ENCODE results near the gene GPR15LG.

Gene GPR15LG

DNA sequence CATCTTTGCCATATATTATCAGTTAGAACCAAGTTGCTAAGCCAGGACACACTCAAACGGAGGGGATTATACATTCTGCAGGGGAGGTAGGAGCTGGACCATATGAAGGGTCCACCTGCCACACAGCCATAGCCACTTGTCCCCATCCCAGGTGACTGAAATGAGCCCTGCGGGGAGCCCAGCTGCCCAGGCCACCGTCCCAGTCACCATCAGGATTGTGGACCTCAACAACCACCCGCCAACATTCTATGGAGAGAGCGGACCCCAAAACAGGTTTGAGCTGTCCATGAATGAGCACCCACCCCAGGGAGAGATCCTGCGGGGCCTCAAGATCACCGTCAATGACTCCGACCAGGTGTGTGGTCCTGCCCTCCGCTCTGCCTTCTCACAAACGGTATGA, 34.4 kb downstream of the GPR15LG start:
- Histone ChIP-seq H3K4me3 (ENCODE audit: low read depth, low read length) (no peak overlapping the region), H4K8ac (ENCODE audit: low read depth, low read length) (no peak overlapping the region), H3K4me1 (ENCODE audit: control insufficient read depth in 1 of 2, insufficient read depth in 2 of 2, low read length in 2 of 2) (no peaks in the 10 kb centered on the region), H3K23ac (ENCODE audit: low read length) (no peak overlapping the region), H2BK5ac (ENCODE audit: low read depth, low read length, poor library complexity) (no peak overlapping the region), H3K36me3 (ENCODE audit: control insufficient read depth in 1 of 2, insufficient read depth in 2 of 2, low read length in 2 of 2) (no peaks in the 10 kb centered on the region), H2AFZ (ENCODE audit: insufficient read depth, low read length, poor library complexity) (no peak overlapping the region), H3K14ac (ENCODE audit: low read length) (no peak overlapping the region), H3K9me3 (ENCODE audit: insufficient read depth, low read depth, low read length) (peaks cover 2% of the 10 kb centered on the region), H4K12ac (ENCODE audit: low read depth, low read length) (no peak overlapping the region), H3K4ac (ENCODE audit: low read depth, low read length) (no peak overlapping the region), H3K9ac (ENCODE audit: low read length) (no peak overlapping the region), H2AK5ac (ENCODE audit: low read length) (no peak overlapping the region), H3K79me2 (ENCODE audit: control insufficient read depth, insufficient read depth, low read length, poor library complexity) (no peaks in the 10 kb centered on the region), H2BK120ac (ENCODE audit: insufficient read depth, low read length, poor library complexity) (no peak overlapping the region), H4K91ac (ENCODE audit: low read depth, low read length) (no peak overlapping the region), H3K27me3 (ENCODE audit: insufficient read depth, low read length) (no peaks in the 10 kb centered on the region), H3K4me2 (ENCODE audit: low read length) (no peak overlapping the region), H3K27ac (ENCODE audit: low read depth, low read length) (no peak overlapping the region), H3K18ac (ENCODE audit: low read length) (no peak overlapping the region), H3K79me1 (ENCODE audit: low read length) (no peaks in the 10 kb centered on the region), H2BK12ac (ENCODE audit: low read length) (no peak overlapping the region)
- no CpG with 5 or more reads among the region's 10 CpGs for WGBS (ENCODE audit: extremely low coverage, insufficient coverage, insufficient read length)
- no peak for DNase-seq

DNA sequence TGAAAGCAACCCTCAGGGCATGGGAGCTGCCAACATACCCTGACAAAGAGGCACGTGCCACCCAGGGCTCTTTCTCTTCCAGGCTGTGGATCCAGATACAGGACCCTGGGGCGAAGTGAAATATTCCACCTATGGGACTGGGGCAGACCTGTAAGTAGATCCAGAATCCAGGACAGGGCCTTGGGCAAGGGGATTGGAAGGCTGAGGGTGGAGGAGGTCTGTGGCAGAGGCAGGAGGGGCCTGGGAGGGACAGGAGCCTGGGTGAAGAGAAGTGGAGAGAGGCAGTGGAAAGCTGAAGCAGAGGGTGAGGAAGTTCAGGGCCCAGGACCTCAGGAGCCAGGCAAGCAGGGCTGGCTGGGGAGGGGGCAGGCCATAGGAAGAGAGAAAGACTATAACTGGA, 38.0 kb downstream of the GPR15LG start:
- Histone ChIP-seq H3K9ac (ENCODE audit: low read length) (no peak overlapping the region), H3K27me3 (ENCODE audit: insufficient read depth, low read length) (no peaks in the 10 kb centered on the region), H3K18ac (ENCODE audit: low read length) (no peak overlapping the region), H3K79me2 (ENCODE audit: control insufficient read depth, insufficient read depth, low read length, poor library complexity) (no peaks in the 10 kb centered on the region), H4K91ac (ENCODE audit: low read depth, low read length) (no peak overlapping the region), H2BK5ac (ENCODE audit: low read depth, low read length, poor library complexity) (no peak overlapping the region), H3K4me1 (ENCODE audit: control insufficient read depth in 1 of 2, insufficient read depth in 2 of 2, low read length in 2 of 2) (no peaks in the 10 kb centered on the region), H3K4ac (ENCODE audit: low read depth, low read length) (no peak overlapping the region), H3K23ac (ENCODE audit: low read length) (no peak overlapping the region), H3K36me3 (ENCODE audit: control insufficient read depth in 1 of 2, insufficient read depth in 2 of 2, low read length in 2 of 2) (no peaks in the 10 kb centered on the region), H4K12ac (ENCODE audit: low read depth, low read length) (no peak overlapping the region), H2AK5ac (ENCODE audit: low read length) (no peak overlapping the region), H2BK120ac (ENCODE audit: insufficient read depth, low read length, poor library complexity) (no peak overlapping the region), H3K4me3 (ENCODE audit: low read depth, low read length) (no peak overlapping the region), H3K4me2 (ENCODE audit: low read length) (no peak overlapping the region), H3K14ac (ENCODE audit: low read length) (no peak overlapping the region), H3K27ac (ENCODE audit: low read depth, low read length) (no peak overlapping the region), H4K8ac (ENCODE audit: low read depth, low read length) (no peak overlapping the region), H2BK12ac (ENCODE audit: low read length) (no peak overlapping the region), H3K9me3 (ENCODE audit: insufficient read depth, low read depth, low read length) (peaks cover 2% of the 10 kb centered on the region), H3K79me1 (ENCODE audit: low read length) (no peaks in the 10 kb centered on the region), H2AFZ (ENCODE audit: insufficient read depth, low read length, poor library complexity) (no peak overlapping the region)
- DNase-seq = no peak
- no CpG with 5 or more reads among the region's 2 CpGs for WGBS (ENCODE audit: extremely low coverage, insufficient coverage, insufficient read length)

DNA sequence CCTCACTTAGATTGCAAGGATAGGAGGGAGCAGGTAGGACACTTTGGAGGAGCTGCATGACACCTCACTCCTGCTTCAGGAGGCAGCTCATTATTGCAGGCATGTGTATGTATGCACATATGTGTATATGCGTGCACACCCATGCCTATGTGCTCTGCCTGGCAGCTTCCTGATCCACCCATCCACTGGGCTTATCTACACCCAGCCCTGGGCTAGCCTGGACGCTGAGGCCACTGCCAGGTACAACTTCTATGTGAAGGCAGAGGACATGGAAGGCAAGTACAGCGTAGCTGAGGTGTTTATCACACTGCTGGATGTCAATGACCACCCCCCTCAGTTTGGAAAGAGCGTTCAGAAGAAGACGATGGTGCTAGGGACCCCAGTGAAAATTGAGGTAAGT, 38.4 kb downstream of the GPR15LG start:
- Histone ChIP-seq H3K4me3 (ENCODE audit: low read depth, low read length) (no peak overlapping the region), H4K8ac (ENCODE audit: low read depth, low read length) (no peak overlapping the region), H2AFZ (ENCODE audit: insufficient read depth, low read length, poor library complexity) (no peak overlapping the region), H2AK5ac (ENCODE audit: low read length) (no peak overlapping the region), H4K12ac (ENCODE audit: low read depth, low read length) (no peak overlapping the region), H2BK5ac (ENCODE audit: low read depth, low read length, poor library complexity) (no peak overlapping the region), H3K36me3 (ENCODE audit: control insufficient read depth in 1 of 2, insufficient read depth in 2 of 2, low read length in 2 of 2) (no peaks in the 10 kb centered on the region), H3K18ac (ENCODE audit: low read length) (no peak overlapping the region), H3K79me1 (ENCODE audit: low read length) (no peaks in the 10 kb centered on the region), H2BK12ac (ENCODE audit: low read length) (no peak overlapping the region), H3K9me3 (ENCODE audit: insufficient read depth, low read depth, low read length) (peaks cover 2% of the 10 kb centered on the region), H3K79me2 (ENCODE audit: control insufficient read depth, insufficient read depth, low read length, poor library complexity) (no peaks in the 10 kb centered on the region), H3K23ac (ENCODE audit: low read length) (no peak overlapping the region), H3K27me3 (ENCODE audit: insufficient read depth, low read length) (no peaks in the 10 kb centered on the region), H2BK120ac (ENCODE audit: insufficient read depth, low read length, poor library complexity) (no peak overlapping the region), H3K4me2 (ENCODE audit: low read length) (no peak overlapping the region), H3K9ac (ENCODE audit: low read length) (no peak overlapping the region), H3K4ac (ENCODE audit: low read depth, low read length) (no peak overlapping the region), H3K14ac (ENCODE audit: low read length) (no peak overlapping the region), H4K91ac (ENCODE audit: low read depth, low read length) (no peak overlapping the region), H3K27ac (ENCODE audit: low read depth, low read length) (no peak overlapping the region), H3K4me1 (ENCODE audit: control insufficient read depth in 1 of 2, insufficient read depth in 2 of 2, low read length in 2 of 2) (no peaks in the 10 kb centered on the region)
- no CpG with 5 or more reads among the region's 5 CpGs for WGBS (ENCODE audit: extremely low coverage, insufficient coverage, insufficient read length)
- no peak for DNase-seq

DNA sequence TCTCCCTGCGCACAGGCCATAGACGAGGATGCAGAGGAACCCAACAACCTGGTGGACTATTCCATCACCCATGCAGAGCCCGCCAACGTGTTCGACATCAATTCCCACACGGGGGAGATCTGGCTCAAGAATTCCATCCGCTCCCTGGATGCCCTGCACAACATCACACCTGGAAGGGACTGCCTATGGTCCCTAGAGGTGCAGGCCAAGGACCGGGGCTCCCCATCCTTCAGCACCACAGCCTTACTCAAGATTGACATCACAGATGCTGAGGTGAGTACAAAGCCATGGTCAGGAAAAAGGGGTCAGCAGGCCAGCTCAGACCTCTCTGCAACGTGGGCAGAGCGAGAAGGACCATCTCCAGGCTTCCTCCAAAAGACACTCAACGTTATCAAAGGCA, 39.5 kb downstream of the GPR15LG start:
- Histone ChIP-seq H3K4ac (ENCODE audit: low read depth, low read length) (no peak overlapping the region), H2AFZ (ENCODE audit: insufficient read depth, low read length, poor library complexity) (no peak overlapping the region), H4K12ac (ENCODE audit: low read depth, low read length) (no peak overlapping the region), H3K18ac (ENCODE audit: low read length) (no peak overlapping the region), H3K36me3 (ENCODE audit: control insufficient read depth in 1 of 2, insufficient read depth in 2 of 2, low read length in 2 of 2) (no peaks in the 10 kb centered on the region), H3K4me3 (ENCODE audit: low read depth, low read length) (no peak overlapping the region), H3K27me3 (ENCODE audit: insufficient read depth, low read length) (no peaks in the 10 kb centered on the region), H3K9me3 (ENCODE audit: insufficient read depth, low read depth, low read length) (peaks cover 2% of the 10 kb centered on the region), H3K4me2 (ENCODE audit: low read length) (no peak overlapping the region), H2BK12ac (ENCODE audit: low read length) (no peak overlapping the region), H3K14ac (ENCODE audit: low read length) (no peak overlapping the region), H3K27ac (ENCODE audit: low read depth, low read length) (no peak overlapping the region), H3K9ac (ENCODE audit: low read length) (no peak overlapping the region), H2BK5ac (ENCODE audit: low read depth, low read length, poor library complexity) (no peak overlapping the region), H2BK120ac (ENCODE audit: insufficient read depth, low read length, poor library complexity) (no peak overlapping the region), H2AK5ac (ENCODE audit: low read length) (no peak overlapping the region), H3K79me1 (ENCODE audit: low read length) (no peaks in the 10 kb centered on the region), H3K23ac (ENCODE audit: low read length) (peak overlapping the region; percentile 17), H3K79me2 (ENCODE audit: control insufficient read depth, insufficient read depth, low read length, poor library complexity) (no peaks in the 10 kb centered on the region), H4K91ac (ENCODE audit: low read depth, low read length) (no peak overlapping the region), H4K8ac (ENCODE audit: low read depth, low read length) (no peak overlapping the region), H3K4me1 (ENCODE audit: control insufficient read depth in 1 of 2, insufficient read depth in 2 of 2, low read length in 2 of 2) (no peaks in the 10 kb centered on the region)
- no peak for DNase-seq
- WGBS (ENCODE audit: extremely low coverage, insufficient coverage, insufficient read length) = no CpG with 5 or more reads among the region's 11 CpGs
